ENCODE results near the gene CCDC57.

DNA sequence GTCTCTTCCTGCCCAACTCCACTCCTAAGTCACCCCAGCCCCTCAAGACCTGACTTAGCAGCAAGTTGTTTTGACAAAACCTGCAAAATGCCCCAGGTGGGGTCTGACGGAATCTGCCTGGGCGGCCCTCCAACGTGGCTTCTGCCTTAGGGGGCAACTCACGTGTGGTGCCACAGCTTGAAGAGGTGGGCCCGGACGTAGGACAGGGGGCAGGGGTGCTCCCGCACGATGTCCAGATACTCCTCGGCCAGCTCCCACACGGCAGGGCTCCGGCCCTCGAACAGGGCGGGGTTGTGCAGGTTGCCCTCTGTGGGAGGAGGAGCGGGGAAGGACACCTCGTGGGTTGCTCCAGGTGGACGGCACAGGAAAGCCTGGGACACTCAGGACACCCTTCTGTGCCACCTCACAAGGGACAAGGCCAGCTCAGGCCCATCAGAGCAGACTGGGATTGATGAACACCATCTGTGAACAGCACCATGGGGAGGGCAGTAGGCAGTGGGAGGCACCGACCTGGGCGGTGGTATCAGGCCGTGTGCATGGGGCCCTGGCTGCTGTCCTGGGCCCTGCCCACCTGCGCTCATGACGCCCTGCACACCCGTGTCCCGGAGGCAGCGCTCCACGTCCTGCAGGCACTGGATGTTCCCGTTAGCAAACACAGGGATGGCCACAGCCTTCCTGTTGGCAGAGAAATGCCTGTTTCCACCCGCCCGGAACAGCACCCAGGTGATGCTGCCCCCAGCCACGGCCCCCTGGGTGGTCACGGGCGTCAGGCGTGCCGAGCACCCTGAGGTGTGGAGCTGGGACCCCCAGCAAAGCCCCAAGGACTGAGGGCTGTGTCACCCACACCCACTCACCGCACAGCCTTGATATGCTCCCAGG lies 151.4 kb downstream of the CCDC57 start:
- no peak for TF ChIP-seq RXRA (IDR thresholded peaks at IDR 0.05; ENCODE audit: insufficient read depth, low read depth, low read length)
- no peak for TF ChIP-seq EZH2 (IDR thresholded peaks at IDR 0.05; ENCODE audit: low read depth, low read length, severe bottlenecking)
